ENCODE results near the gene ST8SIA1. TPM values are rescaled to one million over a fixed set of nuclear protein-coding genes. Genes with fewer than 3 reads are reported as not detected.

Gene ST8SIA1
- polyA plus RNA-seq, 1 donor from 2014 or later: 22.5 TPM

DNA sequence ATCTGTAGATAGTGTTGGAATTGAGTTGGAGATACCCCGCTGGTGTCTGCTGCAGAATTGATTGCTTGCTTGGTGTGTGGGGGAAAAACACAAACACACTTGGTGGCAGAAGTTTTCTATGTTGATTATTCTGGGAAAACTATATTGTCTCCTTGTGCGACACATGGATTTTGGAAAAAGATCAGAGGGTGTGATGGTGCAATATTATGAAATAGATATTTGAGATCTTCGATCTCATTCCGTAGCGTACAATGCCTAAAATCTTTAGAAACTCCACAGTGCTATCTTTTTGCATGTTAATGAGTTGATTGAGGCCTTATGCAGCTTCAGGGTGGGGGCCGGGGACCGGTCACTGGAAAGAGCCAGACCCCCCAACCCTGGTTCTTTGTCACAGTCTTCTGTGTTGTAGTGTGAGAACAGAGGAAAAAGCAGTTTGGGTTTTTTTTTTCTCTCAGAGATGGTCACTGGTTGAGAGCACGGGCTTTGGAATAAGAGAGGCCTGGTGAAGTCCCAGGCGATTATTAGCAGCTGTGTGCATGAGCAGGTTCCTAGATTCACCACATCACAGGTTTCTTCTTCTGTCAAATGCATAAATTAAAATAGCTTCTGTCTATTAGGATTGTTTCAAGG lies 88.2 kb downstream of the ST8SIA1 start:
- Histone ChIP-seq H4K20me1 (ENCODE audit: insufficient read depth) (no peaks in the 10 kb centered on the region), H3K9ac (ENCODE audit: low read length) (no peak overlapping the region), H3K27ac (ENCODE audit: low read length) (no peak overlapping the region), H2AFZ (ENCODE audit: low read depth, low read length) (no peak overlapping the region), H3K9me3 (ENCODE audit: low read length) (no peaks in the 10 kb centered on the region), H3K79me2 (replicated peaks; ENCODE audit: insufficient read depth, low read length) (no peaks in the 10 kb centered on the region), H3K4me2 (ENCODE audit: low read length) (no peak overlapping the region), H3K36me3 (ENCODE audit: insufficient read depth, low read length) (no peaks in the 10 kb centered on the region), H3K27me3 (ENCODE audit: insufficient read depth, low read depth, low read length) (no peaks in the 10 kb centered on the region), H3K4me3 (ENCODE audit: low read length) (no peak overlapping the region), H3F3A (ENCODE audit: insufficient read depth, low read length, poor library complexity, severe bottlenecking) (no peaks in the 10 kb centered on the region), H3K9me2 (ENCODE audit: insufficient read depth, low read length) (no peaks in the 10 kb centered on the region)
- TF ChIP-seq, protein P1, sequence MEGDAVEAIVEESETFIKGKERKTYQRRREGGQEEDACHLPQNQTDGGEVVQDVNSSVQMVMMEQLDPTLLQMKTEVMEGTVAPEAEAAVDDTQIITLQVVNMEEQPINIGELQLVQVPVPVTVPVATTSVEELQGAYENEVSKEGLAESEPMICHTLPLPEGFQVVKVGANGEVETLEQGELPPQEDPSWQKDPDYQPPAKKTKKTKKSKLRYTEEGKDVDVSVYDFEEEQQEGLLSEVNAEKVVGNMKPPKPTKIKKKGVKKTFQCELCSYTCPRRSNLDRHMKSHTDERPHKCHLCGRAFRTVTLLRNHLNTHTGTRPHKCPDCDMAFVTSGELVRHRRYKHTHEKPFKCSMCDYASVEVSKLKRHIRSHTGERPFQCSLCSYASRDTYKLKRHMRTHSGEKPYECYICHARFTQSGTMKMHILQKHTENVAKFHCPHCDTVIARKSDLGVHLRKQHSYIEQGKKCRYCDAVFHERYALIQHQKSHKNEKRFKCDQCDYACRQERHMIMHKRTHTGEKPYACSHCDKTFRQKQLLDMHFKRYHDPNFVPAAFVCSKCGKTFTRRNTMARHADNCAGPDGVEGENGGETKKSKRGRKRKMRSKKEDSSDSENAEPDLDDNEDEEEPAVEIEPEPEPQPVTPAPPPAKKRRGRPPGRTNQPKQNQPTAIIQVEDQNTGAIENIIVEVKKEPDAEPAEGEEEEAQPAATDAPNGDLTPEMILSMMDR (IDR thresholded peaks at IDR 0.05; ENCODE audit: poor library complexity, severe bottlenecking): no peak
- TF ChIP-seq, protein P2, sequence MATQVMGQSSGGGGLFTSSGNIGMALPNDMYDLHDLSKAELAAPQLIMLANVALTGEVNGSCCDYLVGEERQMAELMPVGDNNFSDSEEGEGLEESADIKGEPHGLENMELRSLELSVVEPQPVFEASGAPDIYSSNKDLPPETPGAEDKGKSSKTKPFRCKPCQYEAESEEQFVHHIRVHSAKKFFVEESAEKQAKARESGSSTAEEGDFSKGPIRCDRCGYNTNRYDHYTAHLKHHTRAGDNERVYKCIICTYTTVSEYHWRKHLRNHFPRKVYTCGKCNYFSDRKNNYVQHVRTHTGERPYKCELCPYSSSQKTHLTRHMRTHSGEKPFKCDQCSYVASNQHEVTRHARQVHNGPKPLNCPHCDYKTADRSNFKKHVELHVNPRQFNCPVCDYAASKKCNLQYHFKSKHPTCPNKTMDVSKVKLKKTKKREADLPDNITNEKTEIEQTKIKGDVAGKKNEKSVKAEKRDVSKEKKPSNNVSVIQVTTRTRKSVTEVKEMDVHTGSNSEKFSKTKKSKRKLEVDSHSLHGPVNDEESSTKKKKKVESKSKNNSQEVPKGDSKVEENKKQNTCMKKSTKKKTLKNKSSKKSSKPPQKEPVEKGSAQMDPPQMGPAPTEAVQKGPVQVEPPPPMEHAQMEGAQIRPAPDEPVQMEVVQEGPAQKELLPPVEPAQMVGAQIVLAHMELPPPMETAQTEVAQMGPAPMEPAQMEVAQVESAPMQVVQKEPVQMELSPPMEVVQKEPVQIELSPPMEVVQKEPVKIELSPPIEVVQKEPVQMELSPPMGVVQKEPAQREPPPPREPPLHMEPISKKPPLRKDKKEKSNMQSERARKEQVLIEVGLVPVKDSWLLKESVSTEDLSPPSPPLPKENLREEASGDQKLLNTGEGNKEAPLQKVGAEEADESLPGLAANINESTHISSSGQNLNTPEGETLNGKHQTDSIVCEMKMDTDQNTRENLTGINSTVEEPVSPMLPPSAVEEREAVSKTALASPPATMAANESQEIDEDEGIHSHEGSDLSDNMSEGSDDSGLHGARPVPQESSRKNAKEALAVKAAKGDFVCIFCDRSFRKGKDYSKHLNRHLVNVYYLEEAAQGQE (IDR thresholded peaks at IDR 0.05; ENCODE audit: borderline replicate concordance): no peak
- TF ChIP-seq SMC3 (conservative IDR thresholded peaks at IDR 0.05; ENCODE audit: poor library complexity): no peak
- TF ChIP-seq TAF1 (IDR thresholded peaks at IDR 0.05; ENCODE audit: low read depth): no peak
- no peak for TF ChIP-seq EP300 (conservative IDR thresholded peaks at IDR 0.05; ENCODE audit: poor library complexity, severe bottlenecking)
- no peak for TF ChIP-seq MXI1 (conservative IDR thresholded peaks at IDR 0.05; ENCODE audit: poor library complexity, severe bottlenecking)
- TF ChIP-seq RAD21 (conservative IDR thresholded peaks at IDR 0.05): no peak
- TF ChIP-seq POLR2AphosphoS5 (IDR thresholded peaks at IDR 0.05): no peak
- no peak for TF ChIP-seq EZH2 (IDR thresholded peaks at IDR 0.05; ENCODE audit: borderline replicate concordance, insufficient read depth, low read length, poor library complexity, severe bottlenecking)

DNA sequence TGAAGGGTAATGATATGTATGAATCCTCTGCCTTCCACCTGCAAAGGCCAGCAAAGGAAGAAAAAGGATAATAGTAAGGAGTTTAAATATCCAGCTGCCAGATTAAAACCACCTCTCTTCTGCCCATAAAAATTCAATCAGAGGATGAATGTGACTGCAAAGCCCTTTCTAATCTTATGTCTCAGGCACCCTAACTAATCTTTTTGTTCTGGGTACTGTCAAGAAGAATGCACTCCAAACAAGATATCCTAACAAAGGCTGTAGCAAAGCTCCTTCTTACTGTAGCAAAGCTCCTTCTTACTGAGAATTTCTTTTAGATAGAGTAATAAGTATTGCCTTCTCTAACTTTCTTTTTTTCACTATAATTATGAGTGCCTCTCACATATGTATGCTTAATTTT lies 91.8 kb downstream of the ST8SIA1 start:
- Histone ChIP-seq H3K27ac (ENCODE audit: low read length) (no peak overlapping the region), H3K9me3 (ENCODE audit: low read length) (peaks cover 6% of the 10 kb centered on the region), H3K79me2 (replicated peaks; ENCODE audit: insufficient read depth, low read length) (no peaks in the 10 kb centered on the region), H2AFZ (ENCODE audit: low read depth, low read length) (no peak overlapping the region), H3K4me2 (ENCODE audit: low read length) (no peak overlapping the region), H4K20me1 (ENCODE audit: insufficient read depth) (no peaks in the 10 kb centered on the region), H3K4me3 (ENCODE audit: low read length) (no peak overlapping the region), H3F3A (ENCODE audit: insufficient read depth, low read length, poor library complexity, severe bottlenecking) (no peaks in the 10 kb centered on the region), H3K9ac (ENCODE audit: low read length) (no peak overlapping the region), H3K36me3 (ENCODE audit: insufficient read depth, low read length) (no peaks in the 10 kb centered on the region), H3K27me3 (ENCODE audit: insufficient read depth, low read depth, low read length) (no peaks in the 10 kb centered on the region), H3K9me2 (ENCODE audit: insufficient read depth, low read length) (no peaks in the 10 kb centered on the region)
- TF ChIP-seq EP300 (conservative IDR thresholded peaks at IDR 0.05; ENCODE audit: poor library complexity, severe bottlenecking): no peak
- no peak for TF ChIP-seq POLR2AphosphoS5 (IDR thresholded peaks at IDR 0.05)
- TF ChIP-seq, protein P1 (IDR thresholded peaks at IDR 0.05; ENCODE audit: poor library complexity, severe bottlenecking): no peak
- TF ChIP-seq RAD21 (conservative IDR thresholded peaks at IDR 0.05): no peak
- no peak for TF ChIP-seq SMC3 (conservative IDR thresholded peaks at IDR 0.05; ENCODE audit: poor library complexity)
- TF ChIP-seq TAF1 (IDR thresholded peaks at IDR 0.05; ENCODE audit: low read depth): no peak
- TF ChIP-seq EZH2 (IDR thresholded peaks at IDR 0.05; ENCODE audit: borderline replicate concordance, insufficient read depth, low read length, poor library complexity, severe bottlenecking): no peak
- TF ChIP-seq, protein P2 (IDR thresholded peaks at IDR 0.05; ENCODE audit: borderline replicate concordance): no peak
- TF ChIP-seq MXI1 (conservative IDR thresholded peaks at IDR 0.05; ENCODE audit: poor library complexity, severe bottlenecking): no peak

Measured in neural cell (in vitro differentiated cells).